NCI-H128 (cell line): ENCODE data around the gene BCAS3.
"Not testable (repeated sequence)": the region's sequence is repeated elsewhere in the genome, so short reads cannot be mapped to it uniquely, and the experiment has no call there.

Experiments used
- DNase-seq: peaks from one replicate; lab custom pipeline; 2025; ENCODE audit not compliant: unreplicated experiment; lab: John Stamatoyannopoulos, UW

BCAS3 gene

DNA sequence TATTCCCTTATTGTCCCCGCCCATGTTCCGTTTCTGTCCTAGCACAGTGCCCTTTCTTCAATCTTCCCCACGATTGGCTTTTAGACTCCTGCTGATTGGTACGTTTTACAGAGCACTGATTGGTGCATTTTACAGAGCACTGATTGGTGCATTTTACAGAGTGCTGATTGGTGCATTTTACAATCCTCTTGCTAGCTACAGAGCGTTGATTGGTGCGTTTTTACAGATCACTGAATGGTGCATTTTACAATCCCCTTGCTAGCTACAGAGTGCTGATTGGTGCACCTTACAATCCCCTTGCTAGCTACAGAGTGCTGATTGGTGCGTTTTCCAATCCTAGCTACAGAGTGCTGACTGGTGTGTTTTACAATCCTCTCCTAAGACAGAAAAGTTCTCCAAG lies 3.0 kb upstream of the BCAS3 start:
- DNase-seq: not testable (repeated sequence)

DNA sequence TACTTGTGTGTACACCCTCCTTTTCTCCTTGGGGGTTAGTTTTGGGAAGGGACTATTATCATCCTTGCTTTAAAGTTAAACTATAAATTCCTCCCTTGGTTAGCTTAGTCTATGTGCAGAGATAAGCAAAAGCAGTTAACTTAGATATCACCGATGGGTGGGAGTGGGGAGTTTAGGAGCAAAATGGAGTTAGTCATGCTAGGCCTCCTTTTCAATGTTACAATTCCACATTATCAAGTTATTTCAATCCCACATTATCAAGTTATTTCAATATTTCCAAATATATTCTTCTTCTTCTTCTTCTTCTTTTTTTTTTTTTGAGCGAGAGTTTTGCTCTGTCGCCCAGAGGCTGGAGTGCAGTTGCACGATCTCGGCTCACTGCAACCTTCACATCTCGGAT lies 1.7 kb upstream of the BCAS3 start:
- no peak for DNase-seq

DNA sequence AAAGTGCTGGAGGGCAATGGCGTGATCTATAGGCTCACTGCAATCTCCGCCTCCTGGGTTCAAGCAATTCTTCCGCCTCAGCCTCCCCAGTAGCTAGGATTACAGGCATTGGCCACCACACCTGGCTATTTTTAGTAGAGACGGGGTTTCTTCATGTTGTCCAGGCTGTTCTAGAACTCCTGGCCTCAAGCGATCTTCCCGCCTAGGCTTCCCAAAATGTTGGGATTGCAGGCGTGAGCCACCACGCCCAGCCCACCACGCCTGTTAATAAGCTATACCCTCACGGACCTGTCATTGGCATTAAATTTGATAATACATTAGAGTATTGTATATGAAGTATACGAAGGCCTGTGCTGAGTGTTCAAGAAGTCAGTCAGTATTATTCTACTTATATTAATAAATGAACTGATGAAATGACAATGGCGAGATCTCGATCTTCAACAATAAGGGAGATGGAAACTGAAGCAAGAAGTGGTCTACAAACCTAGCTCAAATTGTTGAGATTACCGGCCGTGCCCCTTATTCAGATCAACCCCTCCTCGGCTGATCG lies 818 bp upstream of the BCAS3 start:
- DNase-seq: no peak

DNA sequence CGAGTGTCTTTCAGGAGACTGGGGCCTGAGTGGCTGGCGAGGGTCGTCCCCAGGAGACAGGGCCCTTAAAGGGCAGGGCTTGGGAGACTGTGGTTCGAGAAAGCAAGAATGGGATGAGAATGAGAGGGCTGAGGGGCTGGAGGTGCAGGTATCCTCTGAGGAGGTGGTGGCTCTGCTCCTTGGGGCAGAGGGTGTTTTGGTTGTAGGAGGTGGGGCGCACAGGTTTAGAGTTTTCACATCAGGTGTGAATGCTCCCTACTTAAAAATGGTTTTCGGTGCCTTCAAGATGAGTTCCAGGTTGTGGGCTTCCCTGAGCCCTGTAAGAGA lies 430 bp downstream of the BCAS3 start:
- DNase-seq: no peak

DNA sequence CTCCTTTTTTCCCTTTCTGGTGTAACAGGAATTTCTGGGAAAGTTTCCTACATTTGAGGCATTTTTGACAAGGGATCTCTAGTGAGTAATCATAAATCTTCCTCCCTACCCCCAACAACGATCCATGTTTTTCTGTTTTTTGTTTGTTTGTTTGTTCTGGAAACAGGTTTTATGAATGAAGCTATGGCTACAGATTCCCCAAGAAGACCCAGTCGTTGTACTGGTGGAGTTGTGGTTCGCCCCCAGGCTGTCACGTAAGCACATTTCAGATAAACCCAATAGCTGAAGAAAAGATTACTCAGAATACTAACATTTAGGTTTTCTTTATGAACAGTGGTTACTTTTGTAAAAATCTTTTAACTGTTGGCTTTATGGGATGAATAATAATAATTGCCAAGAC lies 1.6 kb downstream of the BCAS3 start:
- no peak for DNase-seq

DNA sequence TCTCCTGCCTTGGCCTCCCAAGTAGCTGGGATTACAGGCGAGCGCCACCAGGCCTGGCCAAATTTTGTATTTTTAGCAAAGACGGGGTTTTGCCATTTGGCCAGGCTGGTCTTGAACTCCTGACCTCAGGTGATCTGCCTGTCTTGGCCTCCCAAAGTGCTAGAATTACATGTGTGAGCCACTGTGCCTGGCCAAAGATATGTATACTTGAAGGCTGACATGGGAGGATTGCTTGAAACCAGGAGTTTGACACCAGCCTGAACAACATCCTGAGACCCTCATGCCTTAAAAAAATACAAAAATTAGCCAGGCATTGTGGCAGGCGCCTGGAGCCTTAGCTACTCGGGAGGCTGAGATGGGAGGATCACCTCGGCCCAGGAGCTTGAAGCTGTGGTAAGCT lies 3.1 kb downstream of the BCAS3 start:
- DNase-seq: no peak

DNA sequence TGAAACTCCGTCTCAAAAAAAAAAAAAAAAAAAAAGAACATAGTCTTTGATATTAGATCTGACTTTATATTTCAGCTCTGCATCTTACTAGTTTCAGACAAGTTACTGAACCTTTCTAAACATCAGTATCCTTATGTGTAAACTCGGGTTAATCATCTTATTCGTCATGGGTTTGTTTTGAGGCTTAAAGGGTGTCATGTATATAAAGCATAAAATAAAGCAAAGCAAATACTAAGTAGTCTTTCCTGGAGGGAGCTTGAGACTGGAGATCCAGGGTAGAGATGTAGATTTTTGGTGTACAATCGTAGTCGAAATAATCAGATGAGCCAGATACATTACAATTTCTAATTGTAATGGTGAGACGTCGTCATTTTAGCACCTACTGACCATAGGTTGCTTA lies 7.8 kb downstream of the BCAS3 start:
- no peak for DNase-seq

DNA sequence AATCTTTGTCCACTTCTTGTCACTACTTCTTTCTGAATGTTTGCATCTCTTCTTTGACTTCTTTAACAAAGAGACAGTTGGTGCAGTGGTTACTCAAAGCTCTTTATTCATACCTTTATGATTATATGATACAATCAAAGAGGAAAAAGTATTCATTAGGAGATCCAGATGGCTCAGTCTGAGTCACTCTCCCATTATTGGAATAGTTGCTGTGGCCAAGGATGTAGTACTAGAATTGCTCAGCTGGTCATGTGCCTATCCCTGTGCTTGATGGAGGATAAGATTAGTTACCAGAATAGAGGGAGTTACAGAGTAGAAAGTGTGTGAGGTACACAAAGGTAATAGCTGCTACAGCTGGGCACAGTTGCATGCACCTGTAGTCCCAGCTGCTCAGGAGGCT lies 18.3 kb downstream of the BCAS3 start:
- no peak for DNase-seq

DNA sequence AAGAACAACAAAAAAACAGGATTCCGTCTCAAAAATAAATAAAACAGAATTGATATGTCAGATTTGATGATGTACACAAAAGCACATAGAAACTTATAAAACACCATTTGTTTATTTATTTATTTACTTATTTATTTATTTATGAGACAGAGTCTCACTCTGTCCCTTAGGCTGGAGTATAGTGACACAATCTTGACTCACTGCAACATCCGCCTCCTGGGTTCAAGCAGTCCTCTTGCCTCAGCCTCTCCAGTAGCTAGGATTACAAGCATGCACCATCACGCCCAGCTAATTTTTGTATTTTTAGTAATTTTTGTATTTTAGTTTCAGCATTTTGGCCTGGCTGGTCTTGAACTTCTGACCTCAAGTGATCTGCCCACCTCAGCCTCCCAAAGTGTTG lies 21.4 kb downstream of the BCAS3 start:
- DNase-seq: no peak

DNA sequence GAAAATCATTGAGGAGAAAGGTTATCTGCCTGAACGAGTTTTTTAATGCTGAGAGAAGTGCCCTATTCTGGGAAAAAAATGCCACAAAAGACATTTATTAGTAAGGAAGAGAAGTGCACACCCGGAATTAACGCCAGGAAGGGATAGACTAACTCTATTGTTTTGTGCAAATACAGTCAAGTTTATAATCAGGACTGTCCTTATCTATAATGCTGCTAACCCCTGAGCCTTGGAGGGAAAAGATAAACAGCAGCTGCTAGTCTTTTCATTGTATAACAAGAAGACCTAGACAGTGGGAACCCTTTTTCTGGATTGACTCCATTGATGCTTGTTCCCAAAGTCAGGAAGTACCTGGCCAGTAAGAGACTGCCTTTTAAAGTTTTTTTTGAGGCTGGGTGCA lies 26.5 kb downstream of the BCAS3 start:
- DNase-seq: no peak

DNA sequence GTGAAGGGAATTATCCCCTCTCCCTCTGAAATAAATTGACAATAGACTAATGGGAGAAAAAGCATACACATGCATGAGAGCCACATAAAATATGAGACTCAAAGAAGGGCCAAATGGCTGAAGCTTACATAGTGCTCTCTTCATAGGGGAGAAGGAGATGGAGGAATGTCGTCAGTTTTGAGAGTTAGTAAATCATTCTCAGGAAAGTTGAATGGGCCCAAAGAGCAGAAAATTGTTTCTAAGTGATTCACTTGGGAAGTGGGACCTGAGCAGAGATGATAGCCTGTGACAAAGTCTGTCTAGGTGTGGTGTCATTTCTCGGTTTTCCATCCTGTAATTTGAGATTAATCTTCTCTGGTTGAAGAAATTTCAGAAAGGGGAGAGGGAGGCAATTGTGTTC lies 35.0 kb downstream of the BCAS3 start:
- DNase-seq: no peak

DNA sequence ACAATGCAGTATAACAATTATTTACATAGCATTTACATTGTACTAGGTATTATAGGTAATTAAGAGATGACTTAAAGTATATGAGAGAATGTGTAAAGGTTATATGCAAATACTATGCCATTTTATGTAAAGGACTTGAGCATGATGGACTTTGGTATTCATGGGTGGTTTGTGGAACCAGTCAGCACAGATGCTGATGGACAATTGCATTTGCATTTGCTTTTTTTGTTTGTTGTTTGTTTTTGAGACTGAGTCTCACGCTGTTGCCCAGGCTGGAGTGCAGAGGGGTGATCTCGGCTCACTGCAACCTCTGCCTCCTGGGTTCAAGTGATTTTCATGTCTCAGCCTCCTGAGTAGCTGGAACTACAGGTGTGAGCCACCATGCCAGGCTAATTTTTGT lies 36.0 kb downstream of the BCAS3 start:
- no peak for DNase-seq

DNA sequence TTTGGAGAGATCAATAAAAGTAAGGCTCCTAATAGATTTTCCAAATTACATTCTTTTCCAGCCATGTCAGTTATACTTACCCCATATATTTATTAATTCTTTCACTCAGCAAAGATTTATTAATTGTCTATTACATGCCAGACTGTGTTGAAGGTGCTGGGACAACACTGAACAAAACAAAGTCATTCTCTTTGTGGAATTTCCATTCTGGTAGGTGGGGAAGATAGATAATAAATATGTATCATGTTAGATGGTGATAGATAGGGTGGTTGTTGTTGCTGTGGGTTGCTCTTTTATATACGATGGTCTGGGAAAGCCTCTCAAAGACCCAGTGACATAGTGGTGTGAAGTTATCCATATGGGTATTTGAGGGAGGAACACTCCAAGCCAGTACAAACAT lies 39.1 kb downstream of the BCAS3 start:
- DNase-seq: no peak

DNA sequence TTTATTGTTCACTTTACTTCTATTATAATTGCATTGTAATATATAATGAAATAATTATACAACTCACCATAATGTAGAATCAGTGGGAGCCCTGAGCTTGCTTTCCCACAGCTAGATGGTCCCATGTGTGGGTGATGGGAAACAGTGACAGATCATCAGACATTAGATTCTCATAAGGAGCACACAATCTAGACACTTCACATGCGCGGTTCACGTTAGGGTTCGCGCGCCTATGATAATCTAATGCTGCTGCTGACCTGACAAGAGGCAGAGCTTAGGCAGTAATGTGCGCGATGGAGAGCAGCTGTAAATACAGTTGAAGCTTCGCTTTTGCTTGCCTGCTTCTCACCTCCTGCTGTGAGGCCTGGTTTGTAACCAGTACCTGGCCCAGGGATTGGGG lies 40.2 kb downstream of the BCAS3 start:
- DNase-seq: no peak

DNA sequence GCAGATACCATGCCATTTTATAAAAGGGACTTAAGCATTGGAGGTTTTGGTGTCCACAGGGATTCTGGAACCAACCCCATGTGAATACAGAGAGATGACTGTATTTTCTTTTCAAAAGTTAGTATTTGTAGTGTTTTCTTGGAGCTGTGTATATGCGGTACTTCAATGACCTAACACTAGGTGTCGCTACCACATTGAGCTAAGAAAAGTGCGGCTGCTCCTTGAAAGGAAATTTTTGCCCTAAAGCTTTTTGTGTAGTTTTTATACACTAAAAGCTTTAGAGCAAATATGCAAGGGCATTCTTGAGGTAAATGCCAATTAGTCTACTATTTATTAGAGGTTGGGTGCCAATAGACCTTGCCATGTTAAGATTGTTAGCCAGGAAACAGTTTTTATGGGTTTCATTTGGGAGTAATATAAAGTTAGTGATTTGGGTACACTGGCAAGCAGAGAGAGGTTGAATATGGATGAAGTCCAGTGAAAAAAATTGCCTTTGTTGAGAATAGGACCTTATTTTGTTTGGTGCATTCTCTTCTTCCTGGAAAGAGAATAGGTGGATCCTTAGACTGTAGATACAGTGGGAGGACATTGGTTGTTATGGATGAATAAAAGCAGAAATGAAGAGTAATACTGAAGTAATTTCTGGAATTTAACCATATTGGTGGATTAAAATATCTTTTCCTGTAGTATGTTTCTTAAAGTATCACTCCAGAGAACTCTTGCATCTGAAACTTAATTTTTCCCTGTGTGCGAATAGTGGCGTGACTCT lies 43.3 kb downstream of the BCAS3 start:
- no peak for DNase-seq

DNA sequence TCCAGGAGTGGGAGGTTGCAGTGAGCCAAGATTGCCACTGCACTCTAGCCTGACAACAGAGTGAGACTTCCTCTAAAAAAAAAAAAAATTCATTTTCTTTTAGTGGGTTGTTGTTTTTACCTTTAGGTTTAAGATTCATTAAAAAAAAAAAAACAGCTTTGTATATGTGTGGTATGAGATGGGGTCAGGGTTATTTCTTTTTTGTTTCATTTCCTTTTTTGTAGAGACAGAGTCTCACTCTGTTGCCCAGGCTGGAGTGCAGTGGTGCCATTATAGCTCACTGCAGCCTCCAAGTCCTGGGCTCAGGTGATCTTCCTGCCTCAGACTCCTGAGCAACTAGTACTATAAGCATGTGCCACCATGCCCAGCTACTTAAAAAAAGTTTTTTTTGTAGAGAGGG lies 47.0 kb downstream of the BCAS3 start:
- no peak for DNase-seq

DNA sequence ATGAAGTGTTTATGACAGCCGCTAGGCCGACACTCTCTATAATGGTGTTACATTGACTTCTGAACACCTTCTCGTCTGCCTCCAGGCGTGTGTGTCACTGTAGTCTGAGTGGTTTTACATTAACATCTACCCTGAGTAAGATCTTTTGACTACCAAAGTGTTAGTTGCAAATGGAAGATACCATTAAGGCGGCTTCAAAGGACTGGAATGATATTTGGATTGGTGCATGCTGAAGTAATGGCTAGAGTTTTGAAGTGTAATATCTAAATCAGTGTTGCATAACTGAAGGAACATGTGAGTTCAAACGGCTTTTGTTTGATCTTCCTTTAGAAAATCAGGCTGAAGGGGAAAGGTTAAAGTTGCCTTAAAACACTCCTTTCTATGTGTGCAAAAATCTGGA lies 52.2 kb downstream of the BCAS3 start:
- no peak for DNase-seq

DNA sequence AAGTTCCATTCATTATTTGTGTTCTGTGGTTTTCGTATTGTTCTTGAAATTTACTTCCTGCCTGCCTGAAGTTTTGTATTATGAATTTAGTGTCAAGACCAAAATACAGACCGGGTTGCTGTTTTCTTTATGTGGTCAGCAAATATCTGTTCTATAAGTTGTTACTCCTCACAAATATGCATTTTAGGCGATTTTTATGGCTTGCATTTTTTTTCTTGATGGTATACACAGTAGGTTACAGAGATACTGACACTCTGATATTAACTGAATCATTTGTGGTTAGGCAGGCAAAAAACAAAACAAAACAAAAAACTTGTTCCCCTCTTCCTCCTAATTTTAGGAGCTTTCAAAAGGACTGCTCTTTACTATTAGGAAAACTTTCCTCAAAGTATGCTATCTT lies 52.6 kb downstream of the BCAS3 start:
- DNase-seq: no peak

DNA sequence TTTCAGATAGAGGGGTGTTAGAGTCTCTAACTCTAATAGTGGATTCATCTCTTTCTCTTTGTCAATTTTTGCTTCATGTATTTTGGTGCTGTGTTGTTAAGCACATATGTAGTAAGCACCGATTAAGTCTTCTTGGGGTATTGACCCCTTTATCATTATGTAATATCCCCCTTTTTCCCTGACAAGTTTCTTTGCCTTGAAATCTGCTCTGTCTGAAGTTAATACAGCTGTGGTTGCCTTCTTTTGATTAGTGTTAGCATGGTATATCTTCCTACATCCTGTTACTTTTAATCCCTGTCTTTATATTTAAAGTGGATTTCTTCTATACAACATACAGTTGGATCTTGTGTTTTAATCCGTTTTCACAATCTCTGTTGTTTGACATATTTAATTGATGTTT lies 60.6 kb downstream of the BCAS3 start:
- no peak for DNase-seq

DNA sequence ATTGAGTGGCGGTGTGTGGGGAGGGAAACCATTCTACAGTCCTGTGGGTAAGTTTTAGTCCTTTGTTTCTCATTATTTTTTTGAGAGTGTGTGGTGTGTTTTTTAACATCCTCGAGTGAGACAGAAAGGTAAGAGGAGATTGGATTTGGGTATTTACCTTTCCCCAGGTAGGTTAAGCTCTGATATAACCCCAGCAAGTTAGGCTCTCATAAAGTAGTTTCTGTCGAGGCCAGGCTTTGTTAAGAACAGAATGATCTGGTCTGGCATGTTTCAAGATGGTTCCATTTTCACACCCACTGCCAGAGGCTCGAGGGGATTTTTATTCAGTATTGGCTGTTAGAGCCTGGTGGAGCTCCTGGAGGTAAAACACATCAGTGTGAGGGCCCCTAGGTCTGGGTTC lies 62.9 kb downstream of the BCAS3 start:
- no peak for DNase-seq

DNA sequence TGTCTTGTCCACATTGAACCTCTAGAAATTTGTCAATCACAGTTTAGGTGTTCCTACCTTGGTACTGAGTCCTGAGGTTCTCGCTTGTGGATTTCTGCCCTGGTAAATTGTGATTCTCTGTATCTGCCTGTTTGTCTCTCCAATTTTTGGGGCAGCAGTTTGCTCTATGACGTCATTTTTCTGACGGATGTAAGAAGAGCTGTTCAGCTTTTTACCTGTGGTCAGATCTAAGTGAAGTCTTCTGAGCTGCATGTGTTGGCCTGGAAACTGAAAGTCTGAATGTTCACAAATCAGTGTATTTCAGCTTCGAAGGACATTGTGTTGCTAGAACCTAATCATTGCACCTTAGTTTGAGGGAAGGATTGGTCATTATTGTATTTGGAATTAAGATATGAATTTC lies 63.4 kb downstream of the BCAS3 start:
- DNase-seq: no peak

DNA sequence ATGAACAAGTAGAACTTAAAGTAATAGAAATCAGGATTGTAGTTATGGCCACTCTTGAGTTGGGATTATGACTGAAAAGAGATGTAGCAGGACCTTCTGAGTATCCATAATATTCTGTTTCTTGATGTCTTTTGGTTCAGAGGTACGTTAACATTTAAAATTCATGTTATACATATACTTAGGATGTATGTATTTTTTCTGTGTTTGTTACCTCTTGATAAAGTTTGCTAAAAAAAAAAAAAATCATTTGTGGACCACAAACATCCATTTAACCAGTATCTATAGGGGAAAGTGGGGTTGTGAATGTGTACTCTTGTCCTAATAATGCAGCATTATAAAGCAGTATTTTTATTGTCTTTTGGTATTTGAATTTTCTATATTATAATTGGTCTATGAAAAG lies 65.6 kb downstream of the BCAS3 start:
- DNase-seq: no peak

DNA sequence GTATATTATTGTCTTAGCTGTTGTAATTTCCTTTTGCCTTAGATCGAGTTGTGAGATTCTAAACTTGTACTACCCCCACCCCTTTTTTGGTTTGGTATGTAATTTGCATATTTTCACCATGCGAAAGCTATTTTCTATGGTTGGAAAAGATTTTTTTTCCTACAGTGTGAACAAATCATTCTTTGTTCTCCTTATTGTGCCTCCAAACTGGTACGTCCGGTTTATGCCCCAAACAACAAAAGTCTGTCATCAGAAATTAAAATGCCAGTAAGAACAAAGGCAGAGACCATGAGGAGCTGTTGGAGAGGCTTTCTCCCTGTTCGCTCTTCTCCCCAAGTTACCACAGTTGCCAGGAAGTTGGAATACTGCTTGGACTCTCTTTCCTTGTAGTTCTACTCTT lies 66.1 kb downstream of the BCAS3 start:
- no peak for DNase-seq
